ENCODE results near the gene PCSK6. TPM values are rescaled to one million over a fixed set of nuclear protein-coding genes. Genes with fewer than 3 reads are reported as not detected.

The PCSK6 gene
- polyA plus RNA-seq, 1 donor from 2014 or later = 1.1 TPM

GRCh38 chr15:101407966-101408775 lies 81.3 kb downstream of the PCSK6 start:
- H3K27me3 ChIP-seq (ENCODE audit: insufficient read depth, low read depth, low read length) = no peaks in the 10 kb centered on the region
- H3K4me2 ChIP-seq (ENCODE audit: low read length) = no peak overlapping the region
- H4K20me1 ChIP-seq (ENCODE audit: insufficient read depth) = no peaks in the 10 kb centered on the region
- H3K9me3 ChIP-seq (ENCODE audit: low read length) = no peaks in the 10 kb centered on the region
- H3K79me2 ChIP-seq (replicated peaks; ENCODE audit: insufficient read depth, low read length) = no peaks in the 10 kb centered on the region
- H3K27ac ChIP-seq (ENCODE audit: low read length) = no peak overlapping the region
- no peak overlapping the region for H2AFZ ChIP-seq (ENCODE audit: low read depth, low read length)
- no peaks in the 10 kb centered on the region for H3F3A ChIP-seq (ENCODE audit: insufficient read depth, low read length, poor library complexity, severe bottlenecking)
- TF ChIP-seq TAF1 (IDR thresholded peaks at IDR 0.05; ENCODE audit: low read depth) (no peak), CTCF (IDR thresholded peaks at IDR 0.05; ENCODE audit: poor library complexity, severe bottlenecking) (no peak), MXI1 (conservative IDR thresholded peaks at IDR 0.05; ENCODE audit: poor library complexity, severe bottlenecking) (no peak), SMC3 (conservative IDR thresholded peaks at IDR 0.05; ENCODE audit: poor library complexity) (no peak), EP300 (conservative IDR thresholded peaks at IDR 0.05; ENCODE audit: poor library complexity, severe bottlenecking) (no peak), REST (IDR thresholded peaks at IDR 0.05; ENCODE audit: borderline replicate concordance) (no peak), EZH2 (IDR thresholded peaks at IDR 0.05; ENCODE audit: borderline replicate concordance, insufficient read depth, low read length, poor library complexity, severe bottlenecking) (no peak), POLR2AphosphoS5 (IDR thresholded peaks at IDR 0.05) (no peak)
- H3K36me3 ChIP-seq (ENCODE audit: insufficient read depth, low read length) = no peaks in the 10 kb centered on the region
- H3K9ac ChIP-seq (ENCODE audit: low read length) = no peak overlapping the region
- H3K9me2 ChIP-seq (ENCODE audit: insufficient read depth, low read length) = no peaks in the 10 kb centered on the region
- no peak overlapping the region for H3K4me3 ChIP-seq (ENCODE audit: low read length)

- no peak for TF ChIP-seq MXI1 (conservative IDR thresholded peaks at IDR 0.05; ENCODE audit: poor library complexity, severe bottlenecking)
- no peak for TF ChIP-seq RAD21 (conservative IDR thresholded peaks at IDR 0.05)
- no peak for TF ChIP-seq REST (IDR thresholded peaks at IDR 0.05; ENCODE audit: borderline replicate concordance)
- TF ChIP-seq EZH2 (IDR thresholded peaks at IDR 0.05; ENCODE audit: borderline replicate concordance, insufficient read depth, low read length, poor library complexity, severe bottlenecking) = no peak
- no peak for TF ChIP-seq POLR2AphosphoS5 (IDR thresholded peaks at IDR 0.05)
- no peak for TF ChIP-seq EP300 (conservative IDR thresholded peaks at IDR 0.05; ENCODE audit: poor library complexity, severe bottlenecking)
- TF ChIP-seq SMC3 (conservative IDR thresholded peaks at IDR 0.05; ENCODE audit: poor library complexity) = no peak
- TF ChIP-seq CTCF (IDR thresholded peaks at IDR 0.05; ENCODE audit: poor library complexity, severe bottlenecking) = no peak
- no peaks in the 10 kb centered on the region for H3K27me3 ChIP-seq (ENCODE audit: insufficient read depth, low read depth, low read length)
- no peak overlapping the region for H3K9ac ChIP-seq (ENCODE audit: low read length)
- no peaks in the 10 kb centered on the region for H3K36me3 ChIP-seq (ENCODE audit: insufficient read depth, low read length)
- H3F3A ChIP-seq (ENCODE audit: insufficient read depth, low read length, poor library complexity, severe bottlenecking) = no peaks in the 10 kb centered on the region
- no peaks in the 10 kb centered on the region for H3K9me3 ChIP-seq (ENCODE audit: low read length)
- H3K27ac ChIP-seq (ENCODE audit: low read length) = no peak overlapping the region
- H3K9me2 ChIP-seq (ENCODE audit: insufficient read depth, low read length) = no peaks in the 10 kb centered on the region
- no peak overlapping the region for H3K4me3 ChIP-seq (ENCODE audit: low read length)
- no peak overlapping the region for H2AFZ ChIP-seq (ENCODE audit: low read depth, low read length)
- H3K4me2 ChIP-seq (ENCODE audit: low read length) = no peak overlapping the region
- H3K79me2 ChIP-seq (replicated peaks; ENCODE audit: insufficient read depth, low read length) = no peaks in the 10 kb centered on the region
- no peaks in the 10 kb centered on the region for H4K20me1 ChIP-seq (ENCODE audit: insufficient read depth)
Measured at GRCh38 chr15:101407439-101407838, 82.1 kb downstream of the PCSK6 start.

All from neural cell (in vitro differentiated cells).